Lower leg skin (tissue), 3 donors: ENCODE data around the gene CLIP4.

Experiments
- CTCF ChIP-seq, 3 donors: fragments of 450-650 bp; IDR thresholded peaks; one replicate each; pipeline ENCODE4 v1.5.1; 2016; ENCODE audit warnings: antibody characterized with exemption in 3 of 3, mild to moderate bottlenecking in 3 of 3, moderate library complexity in 2 of 3
- POLR2A ChIP-seq, 2 donors: fragments of 450-650 bp; IDR thresholded peaks; one replicate each; pipeline ENCODE4 v1.6.1; 2016 to 2017; ENCODE audit warnings: antibody characterized with exemption in 2 of 2, mild to moderate bottlenecking in 1 of 2, moderate library complexity in 1 of 2

GRCh38 chr2:29155578-29155977, 40.4 kb downstream of the CLIP4 start:
- no peak for TF ChIP-seq CTCF (IDR thresholded peaks at IDR 0.05)
- TF ChIP-seq POLR2A (IDR thresholded peaks at IDR 0.05), result no peak
